PFSK-1 (cell line): ENCODE data around the gene POMGNT1.

Experiments
- POLR2AphosphoS5 ChIP-seq: IDR thresholded peaks from 2 replicates; pipeline ENCODE4 v1.6.1; 2012; ENCODE audit warnings: low read depth, mild to moderate bottlenecking, control low read depth, low read length, moderate library complexity
- REST ChIP-seq, 2 experiments: IDR thresholded peaks; 2 replicates each; pipeline versions ENCODE4 v1.6.1 to v1.8.0; 2011 to 2012; ENCODE audit warnings: low read depth in 2 of 2, low read length in 2 of 2, control low read depth in 1 of 2, inconsistent platforms in 1 of 2, mild to moderate bottlenecking in 1 of 2, moderate library complexity in 1 of 2; ENCODE audit not compliant: insufficient read depth in 1 of 2

DNA sequence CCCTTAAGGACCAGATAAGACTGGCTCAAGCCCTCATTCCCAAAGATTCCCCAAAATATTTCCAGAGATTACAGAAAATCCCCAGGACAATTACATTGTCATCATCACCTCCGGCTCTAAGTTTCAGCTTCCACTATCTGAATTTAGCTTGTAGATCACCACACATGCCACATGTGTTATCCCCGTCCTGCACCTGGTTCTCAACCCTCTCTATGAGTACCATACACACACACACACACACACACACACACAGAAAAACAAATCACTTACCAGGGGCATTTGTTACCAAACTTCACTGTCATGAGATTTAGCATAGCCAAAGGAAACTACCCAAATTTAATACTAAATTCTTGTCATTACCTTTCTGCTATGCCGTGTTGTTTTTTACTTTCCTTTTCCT lies 38.7 kb downstream of the POMGNT1 start:
- TF ChIP-seq POLR2AphosphoS5 = no peak
- TF ChIP-seq REST (IDR thresholded peaks at IDR 0.05; ENCODE audit: insufficient read depth in 1 of 2, low read depth in 2 of 2, low read length in 2 of 2) = no peak
